IPS DF 19.7 (cell line): ENCODE results near the gene MAP2K2.
"Not testable (repeated sequence)": the region's sequence is repeated elsewhere in the genome, so short reads cannot be mapped to it uniquely, and the experiment has no call there.

Experiments
- DNase-seq: peaks from one replicate; pipeline ENCODE4 v3.0.0-alpha.2; 2013; ENCODE audit warnings: low read depth, low spot score

MAP2K2 gene

DNA sequence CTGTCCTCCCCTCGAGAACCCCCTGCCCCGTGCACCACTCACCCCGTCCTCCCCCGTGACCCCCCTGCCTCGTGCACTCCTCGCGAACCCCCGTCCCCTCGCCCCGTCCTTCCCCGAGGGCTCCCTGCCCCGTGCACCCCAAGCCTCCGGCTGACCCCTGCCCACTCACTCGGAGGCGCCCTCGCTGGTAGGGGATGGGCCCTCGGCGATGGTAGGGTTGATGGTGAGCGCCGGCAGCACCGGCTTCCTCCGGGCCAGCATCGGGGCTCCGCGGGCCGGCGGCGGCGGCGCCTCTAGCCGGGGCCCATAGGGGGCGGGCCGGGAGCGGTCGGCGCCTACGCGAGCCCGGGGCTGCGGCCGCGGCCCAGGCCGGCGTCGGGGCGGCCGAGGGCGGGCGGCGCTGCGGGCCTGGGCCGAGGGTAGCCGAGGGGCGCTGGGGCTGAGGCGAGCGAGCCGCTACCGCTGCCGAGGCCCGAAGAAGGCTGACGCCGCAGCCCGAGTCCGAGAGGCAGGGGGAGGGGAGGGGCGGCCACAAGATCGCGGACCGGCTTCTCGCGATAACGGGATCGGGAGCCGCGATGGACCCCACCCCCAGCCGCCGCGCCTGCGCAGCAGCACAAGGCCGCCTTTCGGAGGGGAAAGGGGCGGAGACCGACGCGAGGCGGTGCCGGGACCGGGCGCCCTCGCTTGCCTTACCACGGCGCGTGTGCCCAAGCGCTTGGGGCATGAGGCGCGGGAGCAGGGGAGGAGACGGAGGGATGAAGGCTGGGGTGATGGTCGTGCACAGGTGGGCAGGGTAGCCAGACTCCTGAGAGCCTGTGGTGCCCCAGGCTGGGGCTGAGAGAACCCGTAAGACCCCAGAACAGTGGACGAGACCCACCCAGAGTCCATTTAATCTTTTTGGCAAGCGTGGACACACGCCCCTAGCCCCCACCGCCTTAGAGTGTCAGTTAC is at the start of gene MAP2K2:
TSS of gene MAP2K2 (minus strand) at position 508 of the 954 bp plus-strand sequence. CDS start at position 261, 247 bp downstream.
- DNase-seq, result peak; percentile 30

DNA sequence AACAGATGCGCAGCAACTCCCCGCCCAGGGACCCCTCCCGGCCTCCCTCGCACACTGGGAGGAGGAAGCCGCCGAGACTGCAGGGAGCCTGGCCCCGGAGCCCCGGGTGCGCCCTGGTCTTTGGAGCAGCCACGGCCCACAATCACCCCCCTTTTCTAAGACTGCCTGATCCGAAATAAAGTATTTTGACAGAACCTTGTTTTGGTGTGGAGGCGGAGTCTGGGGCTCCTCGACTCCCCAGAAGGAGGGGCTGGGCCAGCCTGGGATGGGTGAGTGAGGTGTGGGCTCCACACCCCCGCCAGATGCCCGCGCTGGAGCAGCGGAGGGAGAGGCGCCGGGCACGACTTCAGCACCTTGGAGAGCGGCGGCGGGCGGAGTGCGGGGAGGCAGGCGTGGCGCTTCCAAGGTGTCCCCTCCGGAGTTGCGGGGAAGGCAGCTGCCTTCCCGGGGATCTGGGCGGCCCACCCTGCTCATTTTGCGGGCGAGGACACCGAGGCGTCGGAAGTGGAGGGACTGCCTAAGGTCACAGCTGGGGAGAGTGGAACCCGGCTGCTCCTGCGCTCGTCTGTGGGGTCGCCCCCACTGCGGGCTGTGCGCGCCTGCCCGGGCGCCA is 49.0 kb upstream of the MAP2K2 start:
- no peak for DNase-seq

DNA sequence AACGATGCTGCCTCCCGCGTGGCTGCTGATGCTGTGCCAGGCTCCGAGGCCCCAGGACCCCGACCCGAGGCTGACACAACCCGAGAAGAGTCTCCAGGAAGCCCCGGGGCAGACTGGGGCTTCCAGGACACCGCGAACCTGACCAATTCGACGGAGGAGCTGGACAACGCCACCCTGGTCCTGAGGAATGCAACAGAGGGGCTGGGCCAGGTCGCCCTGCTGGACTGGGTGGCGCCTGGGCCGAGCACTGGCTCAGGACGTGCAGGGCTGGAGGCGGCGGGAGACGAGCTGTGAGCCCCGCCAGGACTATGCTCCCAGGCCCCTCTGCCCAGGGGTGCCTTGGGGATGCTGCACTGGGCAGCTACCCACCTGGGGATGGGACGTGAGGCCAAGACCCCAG is 47.8 kb upstream of the MAP2K2 start:
- DNase-seq, result no peak

DNA sequence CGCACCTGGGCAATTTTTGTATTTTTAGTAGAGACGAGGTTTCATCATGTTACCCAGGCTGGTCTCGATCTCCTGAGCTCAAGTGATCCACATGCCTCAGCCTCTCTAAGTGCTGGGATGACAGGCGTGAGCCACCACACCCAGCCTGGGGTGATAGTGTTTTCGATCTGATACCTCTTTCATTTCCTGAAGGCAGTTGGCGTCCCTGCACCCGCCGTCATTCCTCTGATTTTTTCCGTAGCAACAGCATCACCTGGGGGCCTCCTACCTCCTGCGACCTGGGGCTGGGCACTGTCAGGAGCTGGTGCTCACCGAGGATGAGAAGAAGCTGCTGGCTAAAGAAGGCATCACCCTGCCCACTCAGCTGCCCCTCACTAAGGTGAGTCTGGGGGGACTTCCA is 40.3 kb upstream of the MAP2K2 start:
- DNase-seq, result no peak

DNA sequence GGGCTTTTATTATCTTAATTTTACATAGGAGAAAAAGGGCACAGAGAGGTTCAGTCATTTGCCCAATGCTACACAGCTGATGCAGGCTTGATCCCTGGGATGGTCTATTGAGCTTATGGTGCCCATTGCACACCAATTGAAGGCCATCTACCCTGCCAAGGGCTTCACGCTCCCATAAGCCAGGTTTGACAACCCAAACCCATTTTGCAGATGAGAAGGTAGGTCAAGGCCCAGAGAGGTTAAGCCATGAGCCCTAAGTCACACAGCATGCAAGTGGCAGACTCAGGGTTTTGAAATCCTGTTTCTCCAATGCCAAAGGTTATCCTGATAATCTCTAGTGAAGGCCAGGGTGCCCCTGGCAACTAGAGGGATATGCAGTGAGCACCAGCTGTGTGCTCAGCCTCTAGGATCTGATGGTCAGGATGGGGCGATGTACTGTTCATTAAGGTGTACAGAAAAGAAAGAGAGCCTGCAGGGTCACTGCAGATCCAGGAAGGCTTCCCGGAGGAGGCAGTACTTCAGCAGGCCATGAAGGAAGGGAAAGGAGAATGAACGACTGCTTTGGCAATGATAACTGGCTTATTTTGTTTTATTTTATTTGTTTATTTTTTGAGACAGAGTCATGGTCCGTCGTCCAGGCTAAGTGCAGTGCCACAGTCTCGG is 37.6 kb upstream of the MAP2K2 start:
- DNase-seq, result no peak

DNA sequence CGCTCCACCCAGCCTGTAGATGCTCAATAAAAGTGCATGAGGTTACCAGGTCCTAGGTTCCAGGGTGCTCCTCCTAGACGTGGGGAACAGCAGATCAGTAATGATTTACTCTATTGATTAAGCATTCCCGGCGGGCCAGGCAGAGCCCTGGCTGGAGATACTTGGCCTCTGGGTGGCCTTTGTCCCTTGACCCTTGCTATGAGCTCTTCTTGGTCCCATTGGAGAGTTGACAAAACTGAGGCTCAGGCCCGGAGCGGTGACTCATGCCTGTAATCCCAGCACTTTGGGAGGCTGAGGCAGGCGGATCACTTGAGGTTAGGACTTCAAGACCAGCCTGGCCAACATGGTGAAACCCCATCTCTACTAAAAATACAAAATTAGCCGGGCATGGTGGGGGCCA is 34.0 kb upstream of the MAP2K2 start:
- DNase-seq, result not testable (repeated sequence)

DNA sequence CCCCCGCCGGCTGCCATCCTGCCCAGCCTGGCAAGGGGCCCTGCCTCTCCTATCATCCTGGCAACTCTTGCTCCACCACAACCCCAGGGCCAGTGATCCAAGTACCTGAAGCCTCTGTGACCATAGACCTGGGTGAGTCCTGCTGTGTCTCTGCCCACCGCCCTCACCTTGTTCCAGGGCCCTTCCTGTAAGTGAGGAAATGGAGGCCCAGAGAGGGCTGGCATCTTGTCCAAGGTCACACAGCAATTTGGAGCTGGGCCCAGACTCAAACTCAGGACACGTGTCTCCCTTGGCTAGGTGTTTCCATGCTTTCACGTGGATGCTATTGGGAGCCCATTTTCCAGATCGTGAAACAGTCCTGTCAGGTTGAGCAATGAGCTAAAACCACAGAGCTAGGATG is 33.2 kb upstream of the MAP2K2 start:
- DNase-seq, result no peak

DNA sequence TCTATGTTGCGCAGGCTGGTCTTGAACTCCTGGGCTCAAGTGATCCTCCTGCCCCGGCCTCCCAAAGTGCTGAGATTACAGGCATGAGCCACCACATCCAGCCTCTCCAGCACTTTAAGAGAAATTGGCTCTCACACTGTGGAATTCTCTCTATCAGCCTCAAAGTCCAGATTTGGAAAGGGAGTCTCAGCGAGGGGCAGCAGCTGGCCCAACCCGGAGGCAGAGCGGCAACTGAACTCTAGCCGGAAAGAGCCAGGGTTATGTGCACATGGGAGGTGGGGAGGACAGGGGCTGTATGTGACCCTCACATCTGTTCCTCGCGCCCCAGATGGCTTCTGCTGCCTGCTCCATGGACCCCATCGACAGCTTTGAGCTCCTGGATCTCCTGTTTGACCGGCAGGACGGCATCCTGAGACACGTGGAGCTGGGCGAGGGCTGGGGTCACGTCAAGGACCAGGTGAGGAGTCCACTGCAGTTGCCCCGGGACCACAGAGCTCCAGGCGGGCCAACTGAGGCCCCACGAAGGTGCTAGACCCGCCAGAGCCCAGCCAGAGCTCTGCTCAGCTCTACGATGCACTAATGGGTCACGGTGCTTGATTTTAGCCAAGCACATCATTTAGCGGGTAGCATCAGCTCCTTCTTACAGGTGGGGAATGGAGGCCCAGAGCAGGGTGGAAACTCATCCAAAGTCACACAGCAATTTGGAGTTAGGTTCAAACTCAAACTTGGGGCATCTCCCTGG is 30.8 kb upstream of the MAP2K2 start:
- DNase-seq, result no peak

DNA sequence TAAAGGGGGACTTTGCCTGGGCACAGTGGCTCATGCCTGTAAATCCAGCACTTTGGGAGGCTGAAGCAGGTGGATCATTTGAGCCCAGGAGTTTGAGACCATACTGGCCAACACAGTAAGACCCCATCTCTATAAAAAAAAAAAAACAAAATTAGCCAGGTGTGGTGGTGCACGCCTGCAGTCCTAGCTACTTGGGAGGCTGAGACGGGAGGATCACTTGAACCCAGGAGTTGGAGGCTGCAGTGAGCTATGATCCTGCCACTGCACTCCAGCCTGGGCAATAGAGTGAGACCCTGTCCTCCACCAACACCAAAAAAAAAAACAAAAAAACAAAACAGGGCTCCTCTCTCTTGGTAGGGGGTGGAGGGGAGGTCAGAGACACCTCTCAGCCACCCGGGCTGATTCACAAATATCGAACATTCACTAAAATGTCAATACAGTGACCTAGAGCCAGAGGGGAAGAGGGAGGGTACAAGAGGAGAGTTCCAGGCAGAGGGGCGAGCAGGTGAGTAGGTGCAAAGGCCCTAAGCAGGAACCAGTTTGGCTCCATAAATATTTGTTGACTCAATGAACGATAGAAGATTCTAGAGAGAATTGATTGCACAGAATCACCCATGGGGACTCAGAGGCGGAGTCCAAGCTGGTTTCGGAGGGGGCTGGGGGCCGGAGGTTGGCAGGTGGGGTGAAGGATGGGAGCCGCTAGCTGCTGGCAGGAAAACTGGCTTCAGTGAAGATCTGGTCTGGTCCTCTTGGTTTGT is 28.5 kb upstream of the MAP2K2 start:
- no peak for DNase-seq

DNA sequence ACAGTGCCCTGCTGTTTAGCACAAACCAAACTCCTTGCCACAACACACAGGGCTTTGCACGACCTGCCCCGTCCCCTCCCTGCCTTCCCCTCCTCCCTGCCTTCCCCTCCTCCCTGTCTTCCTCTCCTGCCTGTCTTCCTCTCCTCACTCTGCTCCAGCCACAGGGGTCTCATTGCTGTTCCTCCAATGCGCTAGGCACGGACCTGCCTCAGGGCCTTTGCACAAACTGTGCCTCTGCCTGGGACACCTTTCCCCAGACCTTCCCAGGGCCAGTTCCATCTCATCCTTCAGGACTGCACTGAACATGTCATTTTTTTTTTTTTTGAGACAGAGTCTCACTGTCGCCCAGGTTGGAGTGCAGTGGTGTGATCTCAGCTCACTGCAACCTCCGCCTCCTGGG is 27.7 kb upstream of the MAP2K2 start:
- DNase-seq, result no peak

DNA sequence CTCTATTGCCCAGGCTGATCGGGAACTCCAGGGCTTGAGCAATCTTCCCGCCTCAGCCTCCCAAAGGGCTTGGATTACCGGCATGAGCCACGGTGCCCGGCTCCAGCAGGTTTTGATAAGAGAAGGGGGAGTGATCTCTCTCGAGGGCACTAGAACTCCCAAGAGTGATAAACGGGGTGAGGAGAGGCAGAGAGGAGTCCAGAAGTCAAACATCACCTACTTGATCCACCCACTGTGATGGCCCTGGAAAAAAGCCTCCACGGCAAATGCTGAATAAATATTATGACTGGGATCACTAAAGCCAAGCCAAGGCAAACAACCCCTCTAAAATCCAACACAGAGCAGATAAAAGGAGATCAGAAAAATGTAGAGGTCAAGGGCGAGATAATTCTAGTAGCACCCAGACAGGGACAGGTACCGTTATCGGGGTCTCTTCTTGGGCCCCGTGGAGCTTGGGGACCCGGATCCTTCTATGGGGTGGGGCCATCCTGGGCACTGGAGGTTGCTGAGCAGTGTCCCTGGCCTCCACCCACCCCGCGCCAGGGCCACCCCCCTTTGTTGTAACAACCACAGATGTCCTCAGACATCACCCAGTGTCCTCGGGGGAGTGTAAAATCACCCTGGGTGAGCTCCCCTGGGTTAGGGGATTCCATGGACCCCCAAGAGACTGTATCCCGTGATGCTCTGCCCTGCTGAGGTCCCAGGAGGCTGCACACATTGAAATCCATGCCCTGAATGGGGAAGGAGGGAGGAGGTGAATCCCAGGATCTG is 25.8 kb upstream of the MAP2K2 start:
- DNase-seq, result no peak

DNA sequence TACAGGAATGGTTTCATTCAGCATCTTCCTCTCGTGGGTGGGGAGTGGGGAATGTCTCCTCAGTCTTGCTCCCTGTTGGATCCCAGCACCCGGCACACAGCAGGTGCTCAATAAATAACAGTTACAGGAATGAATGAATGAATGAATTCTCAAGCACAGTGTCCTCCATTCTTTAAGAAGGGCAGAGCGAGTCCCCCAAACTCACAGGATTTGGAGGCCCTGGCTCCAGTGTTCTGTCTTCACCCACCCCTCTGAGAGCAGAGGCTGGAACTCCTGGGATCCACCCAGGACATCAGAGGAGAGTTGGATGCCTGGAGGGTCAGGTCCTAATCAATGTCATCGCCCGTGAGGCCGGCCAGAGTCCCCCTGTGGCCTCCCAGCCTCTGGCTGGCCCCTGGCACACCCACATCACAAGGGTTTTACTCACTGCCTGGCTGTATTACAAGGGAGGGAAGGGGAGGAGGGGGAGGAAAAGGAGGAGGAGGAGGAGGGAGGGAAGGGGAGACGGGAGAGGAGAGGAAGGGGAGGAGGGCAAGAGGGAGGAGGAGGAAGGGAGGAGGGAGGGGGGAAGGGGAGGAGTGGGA is 20.8 kb upstream of the MAP2K2 start:
- DNase-seq, result no peak

DNA sequence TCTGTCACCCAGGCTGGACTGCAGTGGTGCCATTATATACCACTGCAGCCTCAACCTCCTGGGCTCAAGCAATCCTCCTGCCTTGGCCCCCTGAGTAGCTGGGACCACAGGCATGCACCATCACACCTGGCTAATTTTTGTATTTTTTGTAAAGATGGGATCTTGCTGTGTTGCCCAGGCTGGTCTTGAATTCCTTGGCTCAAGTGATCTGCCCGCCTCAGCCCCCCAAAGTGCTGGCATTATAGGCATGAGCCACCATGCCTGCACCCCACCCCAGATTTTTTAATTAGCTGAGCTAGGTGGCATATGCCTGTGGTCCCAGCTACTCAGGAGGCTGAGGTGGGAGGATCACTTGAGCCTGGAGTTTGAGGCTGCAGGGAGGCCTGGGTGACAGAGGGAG is 19.0 kb upstream of the MAP2K2 start:
- DNase-seq, result not testable (repeated sequence)

DNA sequence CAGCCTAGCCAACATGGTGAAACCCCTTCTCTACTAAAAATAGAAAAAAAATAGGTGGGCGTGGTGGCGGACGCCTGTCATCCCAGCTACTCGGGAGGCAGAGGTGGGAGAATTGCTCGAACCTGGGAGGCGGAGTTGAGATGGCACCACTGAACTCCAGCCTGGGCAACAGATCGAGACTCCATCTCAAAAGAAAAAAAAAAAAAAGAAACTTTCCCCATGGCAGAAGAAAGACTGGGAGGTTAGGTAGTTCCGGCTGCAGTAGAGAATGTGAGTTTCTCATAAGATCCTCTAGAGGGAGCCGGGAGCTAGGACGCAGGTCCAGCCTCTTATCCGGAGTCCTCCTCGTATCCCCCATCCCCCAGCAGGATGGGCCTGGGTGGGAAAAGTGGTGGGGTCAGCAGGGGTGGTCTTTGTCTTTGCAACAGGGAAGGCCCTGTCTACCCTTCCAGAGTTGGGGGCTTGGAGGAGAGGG is 16.4 kb upstream of the MAP2K2 start:
- DNase-seq, result no peak

DNA sequence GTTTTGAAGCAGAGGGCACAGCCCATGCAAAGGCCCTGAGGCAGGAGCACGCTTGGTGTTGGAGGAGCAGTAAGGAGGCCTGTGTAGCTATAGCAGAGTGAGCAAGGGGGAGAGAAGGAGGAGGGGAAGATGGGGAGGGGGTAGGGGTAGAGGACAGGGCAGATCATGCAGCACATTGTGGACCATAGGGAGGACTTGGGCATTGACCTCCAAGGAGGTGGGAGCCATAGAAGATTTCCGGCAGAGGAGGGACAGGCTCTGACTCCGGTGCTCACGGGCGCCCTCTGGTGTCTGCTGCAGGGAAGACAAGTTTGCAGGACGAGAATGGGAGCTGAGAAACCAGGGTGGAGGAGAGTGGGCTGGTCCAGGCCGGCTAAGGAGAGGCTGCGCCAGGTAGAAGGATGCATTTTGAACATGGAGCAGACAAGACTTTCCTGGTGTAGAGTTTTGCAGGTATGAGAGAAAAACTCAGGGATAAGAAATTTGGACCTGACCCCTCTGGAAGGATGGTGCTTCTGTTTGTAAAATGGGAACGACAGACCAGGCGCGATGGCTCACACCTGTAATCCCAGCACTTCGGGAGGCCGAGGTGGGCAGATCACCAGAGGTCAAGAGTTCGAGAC is 15.8 kb upstream of the MAP2K2 start:
- DNase-seq, result no peak

DNA sequence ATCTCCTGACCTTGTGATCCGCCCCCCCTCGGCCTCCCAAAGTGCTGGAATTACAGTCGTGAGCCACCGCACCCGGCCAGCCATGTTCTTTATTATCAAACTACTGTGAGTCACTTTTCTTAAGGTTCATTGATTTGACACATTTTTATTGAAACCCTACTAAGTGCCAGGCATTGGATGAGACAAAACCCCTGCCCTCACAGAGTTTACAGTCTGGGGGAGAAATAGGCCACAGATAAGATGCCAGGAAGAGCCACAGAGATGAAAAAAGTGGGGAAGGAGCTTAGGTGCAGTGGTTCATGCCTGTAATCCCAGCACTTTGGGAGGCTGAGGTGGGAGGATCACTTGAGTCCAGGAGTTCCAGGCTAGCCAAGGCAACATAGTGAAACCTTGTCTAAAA is 14.5 kb upstream of the MAP2K2 start:
- DNase-seq, result no peak

DNA sequence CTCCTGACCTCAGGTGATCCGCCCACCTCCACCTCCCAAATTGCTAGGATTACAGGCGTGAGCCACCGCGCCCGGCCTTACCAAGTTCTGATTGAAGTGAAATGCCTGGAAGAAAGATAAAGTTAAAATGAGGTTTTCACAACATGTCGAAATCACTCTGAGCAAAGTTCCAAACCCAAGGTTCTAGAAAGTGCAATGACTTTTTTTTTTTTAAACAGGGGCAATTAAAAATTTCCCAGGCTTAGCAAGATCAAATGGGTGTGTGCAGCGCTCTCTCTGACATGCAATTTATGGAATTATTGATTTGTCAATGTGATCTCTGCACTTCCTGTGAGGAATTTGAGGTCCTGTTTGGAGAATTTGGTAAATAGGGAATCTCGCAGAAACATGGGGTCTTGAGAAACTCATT is 12.8 kb upstream of the MAP2K2 start:
- DNase-seq, result no peak

DNA sequence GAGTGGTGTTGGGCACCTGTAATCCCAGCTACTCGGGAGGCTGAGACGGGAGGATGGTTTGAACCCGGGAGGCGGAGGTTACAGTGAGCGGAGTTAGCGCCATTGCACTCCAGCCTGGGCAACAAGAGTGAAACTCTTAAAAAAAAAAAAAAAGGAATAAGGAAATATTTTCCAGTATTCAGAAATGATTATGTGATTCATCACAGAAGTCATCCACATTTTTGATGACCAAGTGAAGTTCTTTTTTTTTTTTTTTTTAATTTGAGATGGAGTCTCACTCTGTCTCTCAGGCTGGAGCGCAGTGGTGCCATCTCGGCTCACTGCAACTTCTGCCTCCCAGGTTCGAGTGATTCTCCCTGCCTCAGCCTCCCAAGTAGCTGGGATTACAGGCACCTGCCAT is 11.5 kb upstream of the MAP2K2 start:
- DNase-seq, result not testable (repeated sequence)

DNA sequence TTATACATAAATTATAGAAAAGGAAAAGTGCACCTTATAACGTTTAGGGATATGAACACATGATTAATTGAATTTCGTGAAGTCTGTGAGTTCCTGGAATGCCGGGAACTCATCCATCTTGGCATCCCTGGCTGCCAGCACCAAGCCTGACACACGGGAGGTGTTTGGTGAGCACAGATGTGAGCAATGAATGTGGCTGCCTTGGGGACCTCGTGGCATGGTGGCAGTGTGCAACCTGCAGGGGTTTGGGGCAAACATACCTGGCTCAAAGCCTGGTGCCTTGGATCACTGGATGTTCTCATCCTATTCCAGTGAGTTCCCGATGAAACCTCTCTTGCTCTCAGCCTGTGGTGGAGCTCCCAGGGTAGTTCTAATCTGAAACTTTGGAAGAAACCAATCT is 10.4 kb upstream of the MAP2K2 start:
- DNase-seq, result no peak
